ENCODE results near the gene CERS6.
A peak's percentile ranks its signal among the peaks of the same experiment; 100 is the strongest.

Gene CERS6

GRCh38 chr2:168684921-168685599, 229.0 kb downstream of the CERS6 start:
- ChIA-PET CTCF (interaction anchor here (0.7 kb wide), 1 partner anchor 207 kb away, joined by 3 read pairs; no protein-coding TSS in a partner anchor), POLR2A (no interaction called here)
- TF ChIP-seq PKNOX1 (IDR thresholded peaks at IDR 0.05) (no peak), CTBP1 (IDR thresholded peaks at IDR 0.05; ENCODE audit: borderline replicate concordance) (no peak), SUZ12 (IDR thresholded peaks at IDR 0.05) (no peak), TARDBP (IDR thresholded peaks at IDR 0.05) (no peak), ELF4 (IDR thresholded peaks at IDR 0.05) (no peak), NFRKB (IDR thresholded peaks at IDR 0.05) (no peak), LEF1 (IDR thresholded peaks at IDR 0.05; ENCODE audit: borderline replicate concordance) (no peak), FOXM1 (IDR thresholded peaks at IDR 0.05; ENCODE audit: borderline replicate concordance) (no peak), FOXA1 (IDR thresholded peaks at IDR 0.05) (no peak), ARNT (IDR thresholded peaks at IDR 0.05) (no peak), ZNF384 (IDR thresholded peaks at IDR 0.05) (no peak), BHLHE40 (IDR thresholded peaks at IDR 0.05; ENCODE audit: borderline replicate concordance) (no peak), SP1 (IDR thresholded peaks at IDR 0.05) (no peak), HDGF (IDR thresholded peaks at IDR 0.05; ENCODE audit: borderline replicate concordance) (no peak), FOXK2 (IDR thresholded peaks at IDR 0.05) (no peak), L3MBTL2 (conservative IDR thresholded peaks at IDR 0.05) (no peak)
- no peak for DNase-seq (ENCODE audit: extremely low spot score)

GRCh38 chr2:168685600-168686451, 229.8 kb downstream of the CERS6 start:
- ChIA-PET POLR2A (no interaction called here), CTCF (no interaction called here)
- peak; percentile 32 for DNase-seq (ENCODE audit: extremely low spot score)
- TF ChIP-seq PKNOX1 (IDR thresholded peaks at IDR 0.05) (0 out of 2 replicates have a peak, but pooled peaks have one; percentile 23), FOXA1 (IDR thresholded peaks at IDR 0.05) (no peak)

- TF ChIP-seq LEF1 (IDR thresholded peaks at IDR 0.05; ENCODE audit: borderline replicate concordance) (no peak), HDGF (IDR thresholded peaks at IDR 0.05; ENCODE audit: borderline replicate concordance) (no peak), PKNOX1 (IDR thresholded peaks at IDR 0.05) (no peak), TARDBP (IDR thresholded peaks at IDR 0.05) (no peak), SP1 (IDR thresholded peaks at IDR 0.05) (no peak), CTBP1 (IDR thresholded peaks at IDR 0.05; ENCODE audit: borderline replicate concordance) (no peak), FOXM1 (IDR thresholded peaks at IDR 0.05; ENCODE audit: borderline replicate concordance) (no peak), ZNF384 (IDR thresholded peaks at IDR 0.05) (no peak), ARNT (IDR thresholded peaks at IDR 0.05) (no peak), ELF4 (IDR thresholded peaks at IDR 0.05) (no peak), NFRKB (IDR thresholded peaks at IDR 0.05) (no peak)
- ChIA-PET CTCF (interaction anchor here (1.0 kb wide), 1 partner anchor 339 kb away, joined by 3 read pairs; no protein-coding TSS in a partner anchor), POLR2A (no interaction called here)
Observed at GRCh38 chr2:168686452-168687191, 230.6 kb downstream of the CERS6 start.

GRCh38 chr2:168687314-168687713, 231.2 kb downstream of the CERS6 start:
- DNase-seq (ENCODE audit: extremely low spot score) = no peak
- POLR2A ChIA-PET = no interaction called here
- TF ChIP-seq TARDBP (IDR thresholded peaks at IDR 0.05) (no peak), L3MBTL2 (conservative IDR thresholded peaks at IDR 0.05) (no peak), SUZ12 (IDR thresholded peaks at IDR 0.05) (no peak), PKNOX1 (IDR thresholded peaks at IDR 0.05) (no peak), BHLHE40 (IDR thresholded peaks at IDR 0.05; ENCODE audit: borderline replicate concordance) (no peak), FOXK2 (IDR thresholded peaks at IDR 0.05) (no peak), ELF4 (IDR thresholded peaks at IDR 0.05) (no peak), SP1 (IDR thresholded peaks at IDR 0.05) (no peak), FOXM1 (IDR thresholded peaks at IDR 0.05; ENCODE audit: borderline replicate concordance) (no peak), NFRKB (IDR thresholded peaks at IDR 0.05) (no peak), HDGF (IDR thresholded peaks at IDR 0.05; ENCODE audit: borderline replicate concordance) (no peak), ARNT (IDR thresholded peaks at IDR 0.05) (no peak), ZNF384 (IDR thresholded peaks at IDR 0.05) (no peak)
- CTCF ChIA-PET = interaction anchor here (0.6 to 1.0 kb wide), 2 partner anchors 232 to 340 kb away, joined by 3 read pairs; no protein-coding TSS in a partner anchor

More at GRCh38 chr2:168686452-168687191, 230.6 kb downstream of the CERS6 start:
- no peak for DNase-seq (ENCODE audit: extremely low spot score)

- TF ChIP-seq ELF4 (IDR thresholded peaks at IDR 0.05) = no peak
- TF ChIP-seq PKNOX1 (IDR thresholded peaks at IDR 0.05) = peak; percentile 62
- no peak for TF ChIP-seq TARDBP (IDR thresholded peaks at IDR 0.05)
- TF ChIP-seq CTBP1 (IDR thresholded peaks at IDR 0.05; ENCODE audit: borderline replicate concordance) = peak; percentile 20; the same call in 1 of the 2 replicates
- CTCF ChIA-PET = interaction anchor here (0.5 to 0.7 kb wide), 2 partner anchors 14 to 21 kb away, joined by 3 read pairs; no protein-coding TSS in a partner anchor
- POLR2A ChIA-PET = no interaction called here
- DNase-seq (ENCODE audit: extremely low spot score) = no peak
Observed at GRCh38 chr2:168690381-168690885, 234.4 kb downstream of the CERS6 start.

All from HEK293T (cell line).